T-helper 2 cell treated with Interferon-gamma antibody and Interleukin-4, amounts not matched to agents 100 ng/mL and 5 ng/mL, for 36 hours (primary cell): Measurements from ENCODE around the gene TOGARAM2. TPM values are rescaled to one million over a fixed set of nuclear protein-coding genes. Genes with fewer than 3 reads are reported as not detected.
"Not testable (repeated sequence)": the region's sequence is repeated elsewhere in the genome, so short reads cannot be mapped to it uniquely, and the experiment has no call there.

Experiments used
- intact Hi-C: fragments of 100-400 bp; cut with micrococcal nuclease; formaldehyde crosslinking; loops from one replicate; pipeline ENCODE4 v1.15.1; 2023
- total RNA-seq: library from RNA; stranded (reverse); gene quantifications from 2 replicates; pipeline ENCODE4 v1.2.3, GENCODE V29; 2022

TOGARAM2 gene
- total RNA-seq, 1 donor from 2014 or later = 5.9 TPM

GRCh38 chr2:28976584-28976983 lies 4.5 kb upstream of the TOGARAM2 start:
- intact Hi-C loops = no loop called here

- intact Hi-C loops = no loop called here
These were observed 3.8 kb upstream of the TOGARAM2 start for GRCh38 chr2:28977176-28977875.

- intact Hi-C loops = not testable (repeated sequence)
These were observed 3.1 kb upstream of the TOGARAM2 start for GRCh38 chr2:28978001-28978400.

GRCh38 chr2:28978606-28979005 lies 2.5 kb upstream of the TOGARAM2 start:
- intact Hi-C loops = no loop called here

- intact Hi-C loops = no loop called here
These were observed 2.1 kb upstream of the TOGARAM2 start for GRCh38 chr2:28979041-28979440.

- intact Hi-C loops = no loop called here
These were observed 1.3 kb upstream of the TOGARAM2 start for GRCh38 chr2:28979576-28980366.

GRCh38 chr2:28980368-28981015 lies 606 bp upstream of the TOGARAM2 start:
- intact Hi-C loops = no loop called here

- intact Hi-C loops = no loop called here
These were observed 700 bp downstream of the TOGARAM2 start for GRCh38 chr2:28981620-28982376.

GRCh38 chr2:28982381-28982950 lies 1.4 kb downstream of the TOGARAM2 start:
- intact Hi-C loops = no loop called here

GRCh38 chr2:28986429-28986828 lies 5.3 kb downstream of the TOGARAM2 start:
- intact Hi-C loops = no loop called here

GRCh38 chr2:28989973-28990372 lies 8.9 kb downstream of the TOGARAM2 start:
- intact Hi-C loops = no loop called here

- intact Hi-C loops = no loop called here
These were observed 9.3 kb downstream of the TOGARAM2 start for GRCh38 chr2:28990445-28990844.

- intact Hi-C loops = no loop called here
These were observed 9.9 kb downstream of the TOGARAM2 start for GRCh38 chr2:28991021-28991420.

GRCh38 chr2:28991460-28991859 lies 10.4 kb downstream of the TOGARAM2 start:
- intact Hi-C loops = no loop called here

GRCh38 chr2:28993206-28993960 lies 12.3 kb downstream of the TOGARAM2 start:
- intact Hi-C loops = no loop called here

GRCh38 chr2:28994074-28994473 lies 13.0 kb downstream of the TOGARAM2 start:
- intact Hi-C loops = no loop called here

GRCh38 chr2:28994679-28995078 lies 13.6 kb downstream of the TOGARAM2 start:
- intact Hi-C loops = no loop called here

GRCh38 chr2:28995765-28996750 lies 15.0 kb downstream of the TOGARAM2 start:
- intact Hi-C loops = no loop called here

- intact Hi-C loops = no loop called here
These were observed 16.2 kb downstream of the TOGARAM2 start for GRCh38 chr2:28997237-28997846.
